HG03097 (cell line): ENCODE measurements around the gene ALPL.
"Not testable (repeated sequence)": the region's sequence is repeated elsewhere in the genome, so short reads cannot be mapped to it uniquely, and the experiment has no call there.

Experiments
- ATAC-seq: cut with Tn5 transposase; IDR thresholded peaks from one replicate; pipeline ENCODE4 v1.9.1; 2021; ENCODE audit not compliant: unreplicated experiment, low FRiP score

ALPL gene

GRCh38 chr1:21553116-21553926 is 44.1 kb downstream of the ALPL start:
- no peak for ATAC-seq

GRCh38 chr1:21559788-21560567 is 50.8 kb downstream of the ALPL start:
- no peak for ATAC-seq

- no peak for ATAC-seq
Observed at GRCh38 chr1:21560916-21561638, 51.9 kb downstream of the ALPL start.

- no peak for ATAC-seq
Observed at GRCh38 chr1:21562896-21563295, 53.7 kb downstream of the ALPL start.

GRCh38 chr1:21563971-21564370 is 54.7 kb downstream of the ALPL start:
- no peak for ATAC-seq

- ATAC-seq: no peak
Observed at GRCh38 chr1:21564521-21565095, 55.4 kb downstream of the ALPL start.

- no peak for ATAC-seq
Observed at GRCh38 chr1:21565285-21565684, 56.1 kb downstream of the ALPL start.

GRCh38 chr1:21566361-21566760 is 57.1 kb downstream of the ALPL start:
- not testable (repeated sequence) for ATAC-seq

- no peak for ATAC-seq
Observed at GRCh38 chr1:21567241-21568005, 58.2 kb downstream of the ALPL start.

GRCh38 chr1:21568006-21568746 is 59.0 kb downstream of the ALPL start:
- ATAC-seq: no peak

- ATAC-seq: no peak
Observed at GRCh38 chr1:21568809-21569385, 59.7 kb downstream of the ALPL start.

GRCh38 chr1:21569820-21570527 is 60.8 kb downstream of the ALPL start:
- ATAC-seq: no peak

- no peak for ATAC-seq
Observed at GRCh38 chr1:21570528-21570875, 61.3 kb downstream of the ALPL start.

- ATAC-seq: no peak
Observed at GRCh38 chr1:21570885-21571284, 61.7 kb downstream of the ALPL start.

- no peak for ATAC-seq
Observed at GRCh38 chr1:21572221-21572620, 63.0 kb downstream of the ALPL start.

- no peak for ATAC-seq
Observed at GRCh38 chr1:21572735-21573277, 63.6 kb downstream of the ALPL start.

GRCh38 chr1:21573475-21573874 is 64.3 kb downstream of the ALPL start:
- no peak for ATAC-seq

GRCh38 chr1:21573971-21574465 is 64.8 kb downstream of the ALPL start:
- ATAC-seq: no peak
